HG03439 (cell line): Measurements from ENCODE around the gene RHOD.

Experiments
- ATAC-seq: cut with Tn5 transposase; IDR thresholded peaks from one replicate; pipeline ENCODE4 v1.9.1; 2021; ENCODE audit warnings: mild to moderate bottlenecking, moderate library complexity; ENCODE audit not compliant: unreplicated experiment

The RHOD gene

DNA sequence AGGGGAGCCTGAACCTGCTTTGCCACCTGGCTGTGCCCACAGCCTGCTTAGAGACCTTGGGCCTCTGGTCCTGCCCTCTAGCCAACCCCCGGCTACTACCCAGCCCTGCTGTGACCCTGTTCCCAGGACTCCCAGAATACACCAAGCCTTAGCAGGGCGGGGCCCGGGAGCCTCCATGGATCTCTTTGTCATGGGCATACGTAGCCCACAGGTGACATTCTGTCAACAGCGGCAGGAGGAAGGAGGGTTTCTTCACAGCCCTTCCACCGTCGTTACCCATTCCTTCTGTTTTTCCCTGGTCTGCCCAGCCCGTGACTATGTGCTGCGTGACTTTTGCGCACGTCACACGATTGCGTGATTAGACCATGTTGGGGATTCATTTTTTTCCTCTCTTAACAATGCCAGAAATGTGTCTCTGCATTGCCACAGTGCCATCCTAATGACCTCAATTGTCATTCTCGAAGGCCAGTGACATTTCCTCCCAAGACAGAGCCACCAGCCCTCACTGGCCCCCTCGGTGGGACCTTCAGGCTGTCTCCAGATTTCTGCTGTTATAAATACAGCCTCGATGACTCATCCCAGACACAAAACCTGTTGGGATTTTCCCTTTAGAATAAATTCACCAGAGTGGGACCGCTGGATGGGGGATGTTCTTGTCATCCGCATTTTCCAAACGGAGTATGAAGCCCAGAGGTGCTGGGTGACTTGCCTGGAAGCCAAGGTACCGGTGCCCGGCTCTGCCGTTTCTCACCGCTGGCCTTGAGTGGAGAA lies 24.7 kb upstream of the RHOD start:
- no peak for ATAC-seq

- ATAC-seq: no peak
Measured at GRCh38 chr11:67032830-67033551, 23.7 kb upstream of the RHOD start.

DNA sequence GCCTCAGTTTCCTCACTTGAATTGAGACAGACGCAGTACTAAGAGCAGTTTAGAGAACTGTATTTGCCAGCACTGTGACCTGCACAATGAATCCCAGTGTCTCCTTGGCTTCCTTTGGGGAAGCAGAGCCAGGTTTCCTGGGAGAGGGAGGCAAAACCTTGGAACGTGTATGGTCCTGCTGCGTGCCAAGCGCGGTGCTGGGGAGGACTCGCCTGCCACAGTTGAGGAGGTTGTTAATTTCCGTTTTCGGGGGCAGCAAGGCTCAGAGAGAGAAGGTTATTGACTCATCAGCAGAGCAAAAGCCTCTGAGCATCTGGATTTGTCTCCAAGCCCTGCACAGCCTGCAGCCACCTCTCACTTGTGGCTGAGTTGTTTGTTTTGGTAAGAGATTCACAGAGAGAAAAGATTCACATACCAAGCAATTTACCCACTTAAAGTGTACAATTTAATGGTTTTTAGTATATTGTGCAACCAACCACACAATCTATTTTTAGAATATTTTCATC lies 22.9 kb upstream of the RHOD start:
- ATAC-seq: no peak

GRCh38 chr11:67034350-67034749 lies 22.3 kb upstream of the RHOD start:
- ATAC-seq: no peak

DNA sequence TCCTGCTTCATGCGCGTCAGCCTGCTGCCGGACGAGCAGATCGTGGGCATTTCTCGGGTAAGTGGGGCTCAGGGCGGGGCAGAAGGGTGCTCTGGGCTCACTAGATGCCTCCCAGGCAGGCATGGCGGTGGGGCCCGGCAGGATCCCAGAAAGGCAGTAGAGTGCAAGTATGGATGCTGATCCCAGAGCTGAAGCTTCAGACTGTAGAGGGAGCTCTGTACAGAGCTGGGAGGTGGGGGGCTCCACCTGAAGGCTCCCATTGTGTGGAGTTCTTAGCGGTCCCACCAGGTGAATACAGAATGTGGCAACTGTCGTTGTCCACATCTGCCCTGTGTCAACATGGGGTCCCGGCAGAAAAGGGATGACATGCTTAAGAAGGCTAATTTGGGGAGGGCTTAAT lies 16.5 kb upstream of the RHOD start:
- ATAC-seq: no peak

GRCh38 chr11:67041602-67042001 lies 15.0 kb upstream of the RHOD start:
- ATAC-seq: no peak

- no peak for ATAC-seq
Measured at GRCh38 chr11:67043572-67044349, 12.9 kb upstream of the RHOD start.

- no peak for ATAC-seq
Measured at GRCh38 chr11:67044496-67044895, 12.2 kb upstream of the RHOD start.

- no peak for ATAC-seq
Measured at GRCh38 chr11:67045314-67045713, 11.3 kb upstream of the RHOD start.

DNA sequence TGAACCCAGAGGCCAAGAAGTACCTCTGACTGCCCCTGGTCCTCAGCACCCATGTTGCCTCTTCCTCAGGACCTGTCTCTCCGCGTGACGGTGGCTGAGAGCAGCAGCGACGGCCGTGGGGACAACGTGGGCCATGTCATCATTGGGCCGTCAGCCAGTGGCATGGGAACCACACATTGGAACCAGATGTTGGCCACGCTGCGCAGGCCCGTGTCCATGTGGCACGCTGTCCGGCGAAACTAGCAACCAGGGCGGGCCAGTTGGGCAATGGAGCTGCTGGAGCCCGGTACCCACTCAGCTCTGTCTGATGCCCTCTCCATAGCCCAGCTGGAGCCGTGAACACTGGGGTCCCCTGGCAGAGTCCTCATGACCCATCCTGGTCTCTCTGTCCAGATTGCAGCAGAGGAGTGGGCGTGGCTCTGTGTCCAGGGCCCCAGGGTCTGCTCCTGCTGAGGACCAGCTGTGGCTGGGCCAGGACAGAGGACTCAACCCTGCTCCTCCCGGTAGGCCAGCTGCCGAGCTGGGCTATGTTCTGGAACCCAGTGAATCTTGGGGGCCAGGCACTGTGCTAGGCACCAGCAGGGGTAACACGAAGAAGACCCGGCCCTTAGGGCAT lies 8.0 kb upstream of the RHOD start:
- no peak for ATAC-seq

DNA sequence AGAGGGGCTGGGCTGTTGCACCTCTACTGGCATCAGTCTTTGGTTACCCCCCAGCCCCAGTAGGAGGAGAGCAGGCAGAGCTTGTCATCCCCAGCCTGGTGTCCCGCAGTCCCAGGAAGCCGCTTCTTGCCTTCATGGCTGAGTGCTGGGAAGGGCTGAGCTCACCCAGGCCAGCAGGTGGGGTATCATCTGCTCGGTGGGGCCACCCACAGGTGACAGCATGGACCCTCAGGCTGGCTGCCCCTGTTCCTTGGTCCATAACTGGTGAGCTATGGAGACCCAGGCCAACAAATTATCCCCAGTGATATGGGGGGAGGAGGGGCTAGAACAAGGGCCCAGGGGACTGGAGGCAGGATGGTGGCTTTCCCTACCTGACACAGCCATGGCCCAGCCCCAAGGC lies 6.5 kb upstream of the RHOD start:
- ATAC-seq: no peak

- no peak for ATAC-seq
Measured at GRCh38 chr11:67051180-67051893, 5.3 kb upstream of the RHOD start.

DNA sequence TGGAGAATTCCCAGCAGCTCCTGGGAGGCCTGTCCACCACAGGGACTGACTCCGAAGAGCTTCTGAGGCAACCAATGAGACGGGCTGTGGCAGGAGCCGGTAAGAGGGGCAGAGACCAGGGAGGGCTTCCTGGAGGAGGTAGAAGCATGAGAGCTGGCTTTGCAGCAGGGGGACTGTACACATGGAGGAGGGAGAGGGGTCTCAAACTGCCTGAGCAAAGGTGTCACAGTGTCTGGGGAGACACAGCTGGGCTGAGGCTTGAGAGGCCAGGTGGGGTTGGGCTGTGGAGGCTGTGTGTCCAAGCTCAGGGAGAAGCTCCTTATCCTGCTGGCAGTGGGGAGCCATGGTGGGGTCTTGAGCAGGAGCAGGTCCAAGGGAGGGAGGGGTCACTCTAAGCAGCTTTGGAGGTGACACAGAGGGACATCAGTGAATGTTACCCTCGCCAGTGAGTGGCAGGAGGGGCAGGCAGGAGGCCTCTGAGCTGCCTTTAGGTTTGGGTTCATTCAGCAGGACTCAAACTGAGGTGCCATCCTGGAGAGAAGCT lies 4.6 kb upstream of the RHOD start:
- no peak for ATAC-seq

- ATAC-seq: no peak
Measured at GRCh38 chr11:67052891-67053290, 3.8 kb upstream of the RHOD start.

DNA sequence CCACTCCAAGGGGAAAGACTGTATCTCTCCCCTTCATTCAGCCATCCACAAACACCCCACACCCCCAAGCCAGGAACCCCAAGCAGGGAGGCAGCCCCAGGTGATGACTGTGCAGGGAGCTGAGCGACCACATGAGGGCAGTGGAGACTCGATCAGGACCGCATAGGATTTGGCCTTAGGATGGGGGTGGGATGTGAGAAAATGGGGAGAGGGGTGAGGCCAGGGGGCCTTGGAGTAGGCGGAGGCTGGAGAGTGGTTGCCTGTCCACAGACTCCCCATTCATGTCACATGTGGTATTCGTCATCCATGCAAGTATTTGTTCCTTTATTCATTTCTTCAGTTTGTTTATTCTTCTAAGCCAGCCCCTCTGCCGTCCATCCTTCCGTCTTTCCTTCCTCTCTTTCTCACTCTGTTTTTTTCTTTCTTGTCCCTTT lies 2.7 kb upstream of the RHOD start:
- ATAC-seq: no peak

GRCh38 chr11:67054346-67054835 lies 2.3 kb upstream of the RHOD start:
- ATAC-seq: no peak

DNA sequence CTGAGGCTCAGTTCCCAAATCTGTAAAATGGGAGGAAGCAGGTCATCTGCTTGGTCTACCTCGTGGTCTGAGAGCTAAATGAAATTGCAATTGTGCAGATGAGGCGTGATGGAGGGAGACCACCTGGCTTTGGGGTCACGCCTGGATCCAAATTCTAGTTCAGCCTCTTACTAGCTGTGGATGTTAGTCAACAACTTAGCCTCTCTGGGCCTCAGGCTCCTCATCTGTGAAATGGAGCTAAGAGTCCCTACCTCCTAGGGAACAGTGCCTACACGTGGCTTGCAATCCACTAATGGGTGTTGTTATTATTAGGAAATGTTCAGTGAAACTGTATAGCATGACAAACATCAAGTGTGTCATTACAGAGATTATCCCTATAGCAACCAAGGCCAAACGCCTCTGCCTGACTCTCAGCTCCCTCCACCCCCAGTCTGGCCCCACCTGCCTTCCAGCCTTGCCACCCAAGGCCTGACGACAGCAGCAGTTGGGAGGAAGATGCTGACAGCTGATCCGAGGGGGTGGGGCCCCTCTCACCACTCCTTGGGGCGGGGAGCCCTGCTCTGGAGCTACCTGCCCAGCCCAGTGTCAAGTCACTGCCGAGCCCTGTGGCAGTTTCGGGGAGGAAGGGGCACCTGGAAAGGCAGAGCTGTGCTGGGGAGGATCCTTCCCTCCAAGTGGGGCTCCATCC lies 1.7 kb upstream of the RHOD start:
- no peak for ATAC-seq

GRCh38 chr11:67055812-67056211 lies 835 bp upstream of the RHOD start:
- ATAC-seq: no peak

GRCh38 chr11:67057205-67057672 lies 592 bp downstream of the RHOD start:
- ATAC-seq: no peak
